ENCODE data around the gene CD59.
A peak's percentile ranks its signal among the peaks of the same experiment; 100 is the strongest.

Gene CD59

GRCh38 chr11:33736148-33736812 lies at the start of gene CD59:
Gene CD59, minus strand, starts transcription at chr11:33736423. Its CDS starts 13,978 bp downstream, at chr11:33722445.
- DNase-seq (ENCODE audit: low read depth, low spot score), result peak; percentile 92

GRCh38 chr11:33785609-33786008 lies 49.4 kb upstream of the CD59 start:
- DNase-seq (ENCODE audit: low read depth, low spot score), result no peak

GRCh38 chr11:33779849-33780528 lies 43.8 kb upstream of the CD59 start:
- peak; percentile 17 for DNase-seq (ENCODE audit: low read depth, low spot score)

GRCh38 chr11:33778675-33779074 lies 42.5 kb upstream of the CD59 start:
- DNase-seq (ENCODE audit: low read depth, low spot score), result no peak

GRCh38 chr11:33777906-33778305 lies 41.7 kb upstream of the CD59 start:
- no peak for DNase-seq (ENCODE audit: low read depth, low spot score)

GRCh38 chr11:33775832-33776470 lies 39.7 kb upstream of the CD59 start:
- no peak for DNase-seq (ENCODE audit: low read depth, low spot score)

GRCh38 chr11:33775467-33775807 lies 39.2 kb upstream of the CD59 start:
- no peak for DNase-seq (ENCODE audit: low read depth, low spot score)

- no peak for DNase-seq (ENCODE audit: low read depth, low spot score)
Measured at GRCh38 chr11:33774736-33775466, 38.7 kb upstream of the CD59 start.

GRCh38 chr11:33773987-33774735 lies 37.9 kb upstream of the CD59 start, which contains the start of gene FBXO3:
Gene FBXO3, minus strand, starts transcription at chr11:33774520. Its CDS starts 23 bp downstream, at chr11:33774497.
- DNase-seq (ENCODE audit: low read depth, low spot score), result peak; percentile 90

- DNase-seq (ENCODE audit: low read depth, low spot score), result no peak
Measured at GRCh38 chr11:33773404-33773986, 37.3 kb upstream of the CD59 start.

GRCh38 chr11:33772870-33773269 lies 36.6 kb upstream of the CD59 start:
- DNase-seq (ENCODE audit: low read depth, low spot score), result no peak

- DNase-seq (ENCODE audit: low read depth, low spot score), result no peak
Measured at GRCh38 chr11:33772300-33772699, 36.1 kb upstream of the CD59 start.

GRCh38 chr11:33770236-33770635 lies 34.0 kb upstream of the CD59 start:
- DNase-seq (ENCODE audit: low read depth, low spot score), result no peak

GRCh38 chr11:33769542-33769941 lies 33.3 kb upstream of the CD59 start:
- no peak for DNase-seq (ENCODE audit: low read depth, low spot score)

GRCh38 chr11:33767624-33768023 lies 31.4 kb upstream of the CD59 start:
- no peak for DNase-seq (ENCODE audit: low read depth, low spot score)

- no peak for DNase-seq (ENCODE audit: low read depth, low spot score)
Measured at GRCh38 chr11:33766085-33766484, 29.9 kb upstream of the CD59 start.

GRCh38 chr11:33761471-33761870 lies 25.2 kb upstream of the CD59 start:
- DNase-seq (ENCODE audit: low read depth, low spot score), result no peak

- no peak for DNase-seq (ENCODE audit: low read depth, low spot score)
Measured at GRCh38 chr11:33753304-33753967, 17.2 kb upstream of the CD59 start.

GRCh38 chr11:33751878-33752277 lies 15.7 kb upstream of the CD59 start:
- no peak for DNase-seq (ENCODE audit: low read depth, low spot score)

- DNase-seq (ENCODE audit: low read depth, low spot score), result no peak
Measured at GRCh38 chr11:33747979-33748378, 11.8 kb upstream of the CD59 start.

GRCh38 chr11:33743291-33743690 lies 7.1 kb upstream of the CD59 start:
- DNase-seq (ENCODE audit: low read depth, low spot score), result no peak
